Mesenchymal stem cell (in vitro differentiated cells and primary cell): ENCODE measurements around the gene TSEN15.

Experiments
- DNase-seq: peaks from one replicate; pipeline ENCODE4 v3.0.0-alpha.2; 2013
- H2AFZ ChIP-seq: one replicate; pipeline ENCODE4 v1.6.1; 2013; ENCODE audit warnings: low read depth, mild to moderate bottlenecking, control low read depth, inconsistent platforms, low read length, moderate library complexity
- H2AK5ac ChIP-seq: 2 replicates; pipeline ENCODE4 v1.6.1; 2013; ENCODE audit warnings: low read length, moderate library complexity, mild to moderate bottlenecking, inconsistent platforms; ENCODE audit not compliant: severe bottlenecking
- H2BK120ac ChIP-seq: one replicate; pipeline ENCODE4 v1.6.1; 2013; ENCODE audit warnings: low read depth, mild to moderate bottlenecking, inconsistent platforms, low read length, moderate library complexity
- H2BK12ac ChIP-seq, 2 experiments: one replicate each; pipeline ENCODE4 v1.6.1; 2013; ENCODE audit warnings: inconsistent platforms in 2 of 2, low read length in 2 of 2, mild to moderate bottlenecking in 2 of 2, moderate library complexity in 2 of 2, control low read depth in 1 of 2
- H2BK15ac ChIP-seq: one replicate; pipeline ENCODE4 v1.6.1; 2013; ENCODE audit warnings: mild to moderate bottlenecking, low read depth, inconsistent platforms; ENCODE audit not compliant: poor library complexity, severe bottlenecking
- H2BK5ac ChIP-seq: 2 replicates; pipeline ENCODE4 v1.6.1; 2013; ENCODE audit warnings: low read depth, mild to moderate bottlenecking, low read length, control low read depth, inconsistent platforms; ENCODE audit not compliant: poor library complexity, severe bottlenecking
- H3K14ac ChIP-seq, 2 experiments: one replicate each; pipeline ENCODE4 v1.6.1; 2013; ENCODE audit warnings: inconsistent platforms in 2 of 2, low read length in 2 of 2, control low read depth in 1 of 2, mild to moderate bottlenecking in 1 of 2, moderate library complexity in 1 of 2
- H3K18ac ChIP-seq, 2 experiments: one replicate each; pipeline ENCODE4 v1.6.1; 2013; ENCODE audit warnings: inconsistent platforms in 2 of 2, low read length in 2 of 2, control low read depth in 1 of 2, low read depth in 1 of 2, mild to moderate bottlenecking in 1 of 2
- H3K23ac ChIP-seq, 2 experiments: one replicate each; pipeline ENCODE4 v1.6.1; 2013; ENCODE audit warnings: inconsistent platforms in 2 of 2, low read length in 2 of 2, mild to moderate bottlenecking in 2 of 2, moderate library complexity in 2 of 2, control low read depth in 1 of 2
- H3K27ac ChIP-seq: 2 replicates; pipeline ENCODE4 v1.5.1; 2013; ENCODE audit warnings: mild to moderate bottlenecking, moderate library complexity, low read length, control low read depth, inconsistent platforms; ENCODE audit not compliant: poor library complexity, severe bottlenecking
- H3K27me3 ChIP-seq, 2 experiments: 2 replicates each; pipeline versions ENCODE4 v1.6.1 to v1.7.0; 2013; ENCODE audit warnings: low read length in 2 of 2, mild to moderate bottlenecking in 2 of 2, moderate library complexity in 2 of 2, control low read depth in 1 of 2, inconsistent platforms in 1 of 2; ENCODE audit not compliant: control insufficient read depth in 1 of 2, insufficient read depth in 1 of 2
- H3K36me3 ChIP-seq, 2 experiments: 2 replicates each; pipeline versions ENCODE4 v1.6.1 to v1.7.0; 2013; ENCODE audit warnings: low read length in 2 of 2, control low read depth in 1 of 2, inconsistent platforms in 1 of 2, low read depth in 1 of 2, mild to moderate bottlenecking in 1 of 2; ENCODE audit not compliant: insufficient read depth in 2 of 2, control insufficient read depth in 1 of 2
- H3K4ac ChIP-seq, 2 experiments: one replicate each; pipeline ENCODE4 v1.6.1; 2013; ENCODE audit warnings: inconsistent platforms in 2 of 2, low read length in 2 of 2, mild to moderate bottlenecking in 2 of 2, moderate library complexity in 2 of 2, control low read depth in 1 of 2, low read depth in 1 of 2
- H3K4me1 ChIP-seq: 2 replicates; pipeline ENCODE4 v1.6.1; 2013; ENCODE audit warnings: low read depth, low read length, control low read depth; ENCODE audit not compliant: control insufficient read depth, insufficient read depth
- H3K4me2 ChIP-seq: 2 replicates; pipeline ENCODE4 v1.6.1; 2013; ENCODE audit warnings: low read length, mild to moderate bottlenecking, inconsistent platforms; ENCODE audit not compliant: poor library complexity, severe bottlenecking
- H3K4me3 ChIP-seq, 2 experiments: 2 replicates each; pipeline versions ENCODE4 v1.5.1 to v1.7.0; 2013; ENCODE audit warnings: low read length in 2 of 2, mild to moderate bottlenecking in 2 of 2, control low read depth in 1 of 2, low read depth in 1 of 2; ENCODE audit not compliant: insufficient read depth in 1 of 2
- H3K79me1 ChIP-seq: replicated peaks from 2 replicates; pipeline ENCODE4 v1.6.1; 2013; ENCODE audit warnings: mild to moderate bottlenecking, control low read depth, low read length, inconsistent platforms; ENCODE audit not compliant: poor library complexity, severe bottlenecking
- H3K9ac ChIP-seq: 2 replicates; pipeline ENCODE4 v1.7.0; 2013; ENCODE audit warnings: mild to moderate bottlenecking, low read length, moderate library complexity
- H3K9me3 ChIP-seq: 2 replicates; pipeline ENCODE4 v1.7.0; 2013; ENCODE audit warnings: mild to moderate bottlenecking, low read length; ENCODE audit not compliant: control insufficient read depth
- H4K8ac ChIP-seq: one replicate; pipeline ENCODE4 v1.6.1; 2013; ENCODE audit warnings: inconsistent platforms, mild to moderate bottlenecking, low read length, moderate library complexity
- H4K91ac ChIP-seq: one replicate; pipeline ENCODE4 v1.6.1; 2013; ENCODE audit warnings: mild to moderate bottlenecking, low read length, inconsistent platforms
- WGBS: methylation state at CpG from one replicate; pipeline ENCODE4 v1.1.7; 2013; ENCODE audit warnings: mixed read lengths; 5-methylcytosine and 5-hydroxymethylcytosine counted together

TSEN15 gene

GRCh38 chr1:184010788-184011187 is 40.7 kb upstream of the TSEN15 start:
- H3K18ac ChIP-seq: peak overlapping the region in 1 of 2 experiments; percentile 12
- H3K9ac ChIP-seq: no peak overlapping the region
- no peak overlapping the region for H2BK15ac ChIP-seq
- DNase-seq: no peak
- no peaks in the 10 kb centered on the region for H3K9me3 ChIP-seq
- no peak overlapping the region for H2BK12ac ChIP-seq
- H2BK120ac ChIP-seq: no peak overlapping the region
- no peak overlapping the region for H3K14ac ChIP-seq
- no peak overlapping the region for H2AK5ac ChIP-seq
- H3K23ac ChIP-seq: no peak overlapping the region
- no peak overlapping the region for H4K91ac ChIP-seq
- no peak overlapping the region for H3K27ac ChIP-seq
- no peak overlapping the region for H2AFZ ChIP-seq
- H3K4me1 ChIP-seq: no peaks in the 10 kb centered on the region
- WGBS: 78% methylated on average over 2 of the region's 2 CpGs
- no peaks in the 10 kb centered on the region for H3K27me3 ChIP-seq
- H3K79me1 ChIP-seq: no peaks in the 10 kb centered on the region
- no peak overlapping the region for H3K4ac ChIP-seq
- H2BK5ac ChIP-seq: no peak overlapping the region
- no peak overlapping the region for H3K4me3 ChIP-seq
- H4K8ac ChIP-seq: no peak overlapping the region
- no peak overlapping the region for H3K4me2 ChIP-seq
- no peaks in the 10 kb centered on the region for H3K36me3 ChIP-seq

- H3K23ac ChIP-seq: no peak overlapping the region
- no peaks in the 10 kb centered on the region for H3K36me3 ChIP-seq
- no peak overlapping the region for H3K4ac ChIP-seq
- H2BK15ac ChIP-seq: no peak overlapping the region
- no peak overlapping the region for H2BK12ac ChIP-seq
- no peak overlapping the region for H3K9ac ChIP-seq
- no peak overlapping the region for H3K4me2 ChIP-seq
- H2AFZ ChIP-seq: no peak overlapping the region
- H3K27me3 ChIP-seq: no peaks in the 10 kb centered on the region
- no peak overlapping the region for H3K14ac ChIP-seq
- no peak overlapping the region for H2AK5ac ChIP-seq
- H3K18ac ChIP-seq: no peak overlapping the region
- H3K4me3 ChIP-seq: no peak overlapping the region
- no peaks in the 10 kb centered on the region for H3K4me1 ChIP-seq
- H4K91ac ChIP-seq: no peak overlapping the region
- H4K8ac ChIP-seq: no peak overlapping the region
- H3K27ac ChIP-seq: no peak overlapping the region
- no peaks in the 10 kb centered on the region for H3K9me3 ChIP-seq
- no peak overlapping the region for H2BK5ac ChIP-seq
- no peak for DNase-seq
- no peak overlapping the region for H2BK120ac ChIP-seq
- no peaks in the 10 kb centered on the region for H3K79me1 ChIP-seq
Measured at GRCh38 chr1:184012187-184012586, 39.3 kb upstream of the TSEN15 start.

- H2BK120ac ChIP-seq: no peak overlapping the region
- H3K14ac ChIP-seq: no peak overlapping the region
- H3K36me3 ChIP-seq: no peaks in the 10 kb centered on the region
- no peak overlapping the region for H4K8ac ChIP-seq
- no peak overlapping the region for H3K4ac ChIP-seq
- 91% methylated on average over 1 of the region's 2 CpGs for WGBS
- no peak overlapping the region for H2AK5ac ChIP-seq
- no peak overlapping the region for H2BK5ac ChIP-seq
- H3K27ac ChIP-seq: no peak overlapping the region
- no peaks in the 10 kb centered on the region for H3K9me3 ChIP-seq
- no peaks in the 10 kb centered on the region for H3K27me3 ChIP-seq
- no peak overlapping the region for H3K9ac ChIP-seq
- no peak overlapping the region for H3K4me2 ChIP-seq
- DNase-seq: no peak
- H2BK15ac ChIP-seq: no peak overlapping the region
- H4K91ac ChIP-seq: no peak overlapping the region
- no peak overlapping the region for H3K23ac ChIP-seq
- no peak overlapping the region for H2AFZ ChIP-seq
- H3K4me1 ChIP-seq: no peaks in the 10 kb centered on the region
- no peak overlapping the region for H2BK12ac ChIP-seq
- peak overlapping the region in 1 of 2 experiments; percentile 46 for H3K4me3 ChIP-seq
- H3K18ac ChIP-seq: no peak overlapping the region
- no peaks in the 10 kb centered on the region for H3K79me1 ChIP-seq
Measured at GRCh38 chr1:184014271-184014670, 37.3 kb upstream of the TSEN15 start.

- no peak overlapping the region for H3K9ac ChIP-seq
Measured at GRCh38 chr1:184016169-184016568, 35.4 kb upstream of the TSEN15 start.

More at GRCh38 chr1:184016169-184016568, 35.4 kb upstream of the TSEN15 start:
- no peak overlapping the region for H3K18ac ChIP-seq
- H3K9me3 ChIP-seq: no peaks in the 10 kb centered on the region
- H3K14ac ChIP-seq: no peak overlapping the region
- H3K4me2 ChIP-seq: no peak overlapping the region
- no peaks in the 10 kb centered on the region for H3K27me3 ChIP-seq
- H2AFZ ChIP-seq: no peak overlapping the region
- no peak overlapping the region for H3K27ac ChIP-seq
- WGBS: 100% methylated on average over 1 of the region's 2 CpGs
- no peaks in the 10 kb centered on the region for H3K36me3 ChIP-seq
- no peaks in the 10 kb centered on the region for H3K4me1 ChIP-seq
- no peak overlapping the region for H2BK5ac ChIP-seq
- no peak overlapping the region for H2BK12ac ChIP-seq
- H2AK5ac ChIP-seq: no peak overlapping the region
- DNase-seq: no peak
- H3K23ac ChIP-seq: no peak overlapping the region
- no peak overlapping the region for H3K4me3 ChIP-seq
- H3K79me1 ChIP-seq: no peaks in the 10 kb centered on the region
- no peak overlapping the region for H3K4ac ChIP-seq
- H4K8ac ChIP-seq: no peak overlapping the region
- no peak overlapping the region for H2BK120ac ChIP-seq
- no peak overlapping the region for H4K91ac ChIP-seq
- H2BK15ac ChIP-seq: no peak overlapping the region
